Measurements from ENCODE around the gene MFGE8. TPM values are rescaled to one million over a fixed set of nuclear protein-coding genes. Genes with fewer than 3 reads are reported as not detected.

MFGE8 gene
- total and polyA plus RNA-seq, 9 of the 15 experiments (the other 6 are each of a cell fraction or from before 2014, with no cell fraction given) = 2.3 to 142 (median 62.3) TPM

GRCh38 chr15:88904624-88905327, 8.4 kb downstream of the MFGE8 start (continued):
- TF ChIP-seq ZNF140 (CRISPR knock-in tag; IDR thresholded peaks at IDR 0.05) (no peak), USF1 (CRISPR knock-in tag; IDR thresholded peaks at IDR 0.05) (no peak), MTA2 (IDR thresholded peaks at IDR 0.05; ENCODE audit: low read depth) (no peak), BRD9 (IDR thresholded peaks at IDR 0.05; ENCODE audit: low read depth, partially characterized antibody) (no peak), POLR2AphosphoS5 (IDR thresholded peaks at IDR 0.05; ENCODE audit: control insufficient read depth, insufficient read depth, low read depth, low read length) (peak; percentile 55), BHLHE40 (IDR thresholded peaks at IDR 0.05; ENCODE audit: low read length) (0 out of 2 replicates have a peak, but pooled peaks have one; percentile 8), TAF15 (IDR thresholded peaks at IDR 0.05; ENCODE audit: low read depth, low read length) (no peak), FUS (optimal IDR thresholded peaks at IDR 0.05; ENCODE audit: low read depth, low read length) (no peak), BCL6 (CRISPR knock-in tag; IDR thresholded peaks at IDR 0.05) (no peak), ARID2 (IDR thresholded peaks at IDR 0.05) (peak; percentile 51; the same call in 1 of the 2 replicates), CREBBP (IDR thresholded peaks at IDR 0.05; ENCODE audit: low read depth, low read length) (no peak), ZBTB33 (CRISPR knock-in tag; IDR thresholded peaks at IDR 0.05) (no peak), ZNF12 (CRISPR knock-in tag; IDR thresholded peaks at IDR 0.05) (peak; percentile 87; the same call in 1 of the 2 replicates), KDM4B (IDR thresholded peaks at IDR 0.05; ENCODE audit: borderline replicate concordance in 2 of 2, low read depth in 1 of 2) (no peak), ETS1 (conservative IDR thresholded peaks at IDR 0.05; ENCODE audit: control insufficient read depth, low read depth, low read length) (no peak), CTCF (IDR thresholded peaks at IDR 0.05 in 2 of 3, conservative IDR thresholded peaks at IDR 0.05 in 1 of 3; ENCODE audit: insufficient read depth in 2 of 3, low read depth in 1 of 3, low read length in 3 of 3) (peak; percentile 94 to 98 (median 94)), HCFC1 (IDR thresholded peaks at IDR 0.05; ENCODE audit: low read depth, low read length) (0 out of 2 replicates have a peak, but pooled peaks have one; percentile 15), MTA3 (IDR thresholded peaks at IDR 0.05; ENCODE audit: borderline replicate concordance) (peak; percentile 54; the same call in 1 of the 2 replicates), HIVEP1 (CRISPR knock-in tag; IDR thresholded peaks at IDR 0.05) (no peak)

All from K562 (cell line).